Activated T-helper 1 cell treated with anti-CD3 and anti-CD28 coated beads, Interleukin-2, amount 50 U/mL, for 16 hours (primary cell): ENCODE measurements around the gene RBX1.
"Not testable (repeated sequence)": the region's sequence is repeated elsewhere in the genome, so short reads cannot be mapped to it uniquely, and the experiment has no call there.

Source experiments
- DNase-seq, 2 donors: peaks; one replicate each; pipeline ENCODE4 v3.0.0-alpha.2; 2020; ENCODE audit warnings: low read depth in 1 of 2, low spot score in 1 of 2

Gene RBX1

GRCh38 chr22:40950962-40951794 lies at the start of gene RBX1:
Gene RBX1 (plus strand): TSS chr22:40951378. CDS start chr22:40951399, 21 bp downstream.
- peak; percentile 94 to 98 for DNase-seq

- DNase-seq: no peak
Measured at GRCh38 chr22:40904101-40904500, 47.1 kb upstream of the RBX1 start.

- DNase-seq: no peak
Measured at GRCh38 chr22:40908895-40909294, 42.3 kb upstream of the RBX1 start.

- no peak for DNase-seq
Measured at GRCh38 chr22:40911772-40912171, 39.4 kb upstream of the RBX1 start.

- not testable (repeated sequence) for DNase-seq
Measured at GRCh38 chr22:40912987-40913386, 38.2 kb upstream of the RBX1 start.

- DNase-seq: no peak
Measured at GRCh38 chr22:40919446-40919845, 31.7 kb upstream of the RBX1 start.

GRCh38 chr22:40920526-40920925 lies 30.7 kb upstream of the RBX1 start:
- DNase-seq: no peak

GRCh38 chr22:40922484-40923303 lies 28.5 kb upstream of the RBX1 start:
- no peak for DNase-seq

- no peak for DNase-seq
Measured at GRCh38 chr22:40928657-40929056, 22.5 kb upstream of the RBX1 start.

GRCh38 chr22:40932396-40932795 lies 18.8 kb upstream of the RBX1 start:
- no peak for DNase-seq

GRCh38 chr22:40939202-40939601 lies 12.0 kb upstream of the RBX1 start:
- no peak for DNase-seq

- DNase-seq: no peak
Measured at GRCh38 chr22:40951795-40952605, 822 bp downstream of the RBX1 start.

GRCh38 chr22:40953471-40953870 lies 2.3 kb downstream of the RBX1 start:
- no peak for DNase-seq

GRCh38 chr22:40954113-40954512 lies 2.9 kb downstream of the RBX1 start:
- no peak for DNase-seq

GRCh38 chr22:40955571-40955970 lies 4.4 kb downstream of the RBX1 start:
- DNase-seq: no peak

GRCh38 chr22:40957601-40958000 lies 6.4 kb downstream of the RBX1 start:
- DNase-seq: no peak

- no peak for DNase-seq
Measured at GRCh38 chr22:40958299-40958698, 7.1 kb downstream of the RBX1 start.

- no peak for DNase-seq
Measured at GRCh38 chr22:40960145-40960544, 9.0 kb downstream of the RBX1 start.

- no peak for DNase-seq
Measured at GRCh38 chr22:40965936-40966725, 15.0 kb downstream of the RBX1 start.

GRCh38 chr22:40966726-40967085 lies 15.5 kb downstream of the RBX1 start:
- DNase-seq: no peak
